Activated CD8-positive, alpha-beta memory T cell treated with anti-CD3 and anti-CD28 coated beads for 24 hours (primary cell): ENCODE measurements around the gene REEP3.
"Not testable (repeated sequence)": the region's sequence is repeated elsewhere in the genome, so short reads cannot be mapped to it uniquely, and the experiment has no call there.

Experiments used
- DNase-seq: peaks from one replicate; pipeline ENCODE4 v3.0.0-alpha.2; 2020

Gene REEP3

GRCh38 chr10:63631991-63632390, 110.8 kb downstream of the REEP3 start:
- no peak for DNase-seq

DNA sequence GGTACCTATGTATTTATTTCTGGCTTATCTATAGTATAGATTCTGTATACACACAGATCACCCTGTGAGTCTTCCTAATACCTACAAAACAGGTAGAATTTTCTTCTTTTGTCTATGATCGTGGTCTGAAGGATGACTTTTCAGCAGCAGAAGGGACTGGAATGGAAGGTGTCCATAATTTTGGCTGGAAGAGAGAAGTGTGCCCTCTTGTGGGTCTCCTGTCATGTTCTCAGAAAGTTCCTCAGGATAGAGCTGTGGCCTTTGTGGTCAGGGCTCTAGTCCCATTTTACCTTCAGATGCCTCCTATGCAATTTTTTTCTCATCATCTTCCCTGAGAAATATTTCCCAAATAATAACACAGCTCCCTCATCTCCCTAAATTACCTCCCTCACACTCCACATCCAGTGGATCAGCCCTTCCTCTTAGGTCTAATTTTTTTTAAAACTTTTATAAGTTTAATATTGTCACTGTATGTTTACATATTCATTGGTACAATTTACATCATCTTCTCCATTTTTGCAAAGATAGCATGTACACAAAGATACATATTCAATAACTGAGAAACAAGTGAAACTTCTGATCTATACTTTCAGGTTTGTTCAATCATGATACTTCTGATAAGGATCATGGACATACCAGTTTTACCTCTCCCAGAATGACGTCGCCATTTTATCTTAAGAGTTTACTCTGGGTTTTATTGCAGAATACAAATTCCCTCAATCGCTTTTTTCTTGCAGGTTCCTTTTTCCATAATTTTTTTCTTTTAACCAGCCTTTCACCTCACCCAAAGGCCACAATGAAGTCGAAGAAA, 112.7 kb downstream of the REEP3 start:
- no peak for DNase-seq

GRCh38 chr10:63634488-63635065, 113.4 kb downstream of the REEP3 start:
- no peak for DNase-seq

GRCh38 chr10:63636812-63637211, 115.6 kb downstream of the REEP3 start:
- no peak for DNase-seq

DNA sequence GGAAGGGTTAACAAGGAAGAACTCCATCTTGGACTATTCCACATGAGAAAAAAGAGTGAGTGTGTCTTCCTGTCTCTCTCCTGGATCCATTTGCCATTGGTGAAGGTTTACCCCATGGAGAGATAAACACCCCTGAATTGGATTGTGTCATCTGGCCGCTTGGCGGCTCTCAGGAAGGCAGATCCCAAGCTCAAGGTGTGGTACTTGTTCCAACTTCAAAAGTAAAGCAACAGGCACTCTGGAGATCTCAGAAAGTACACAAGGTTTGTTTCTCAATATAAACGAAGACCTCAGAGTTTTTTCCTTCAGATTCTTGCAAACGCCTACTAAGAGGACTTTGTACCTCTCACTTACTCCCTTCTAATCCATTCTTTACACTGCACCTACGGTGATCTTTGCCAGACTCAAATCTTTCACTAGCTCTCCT, 116.7 kb downstream of the REEP3 start:
- no peak for DNase-seq

DNA sequence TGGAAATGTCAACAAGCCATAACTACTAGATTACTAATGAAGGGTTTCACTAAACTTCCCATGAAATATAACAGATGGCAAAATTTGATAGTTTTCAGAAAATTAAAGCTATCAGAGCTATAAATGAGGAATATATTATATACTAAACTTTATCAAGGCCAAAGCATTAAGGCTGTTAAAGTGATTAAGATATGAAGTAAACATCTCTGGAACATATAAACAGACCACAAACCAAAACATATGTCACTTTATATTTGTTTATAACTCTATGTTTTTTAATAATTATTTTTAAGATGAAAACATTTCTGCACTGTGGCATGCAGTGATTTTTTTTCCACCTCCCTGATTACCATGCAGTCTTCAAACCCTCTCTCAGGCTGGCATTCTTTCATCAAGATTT, 120.2 kb downstream of the REEP3 start:
- no peak for DNase-seq

- DNase-seq = no peak
These were observed 120.6 kb downstream of the REEP3 start for GRCh38 chr10:63641799-63642198.

GRCh38 chr10:63642808-63643207, 121.6 kb downstream of the REEP3 start:
- DNase-seq = no peak

DNA sequence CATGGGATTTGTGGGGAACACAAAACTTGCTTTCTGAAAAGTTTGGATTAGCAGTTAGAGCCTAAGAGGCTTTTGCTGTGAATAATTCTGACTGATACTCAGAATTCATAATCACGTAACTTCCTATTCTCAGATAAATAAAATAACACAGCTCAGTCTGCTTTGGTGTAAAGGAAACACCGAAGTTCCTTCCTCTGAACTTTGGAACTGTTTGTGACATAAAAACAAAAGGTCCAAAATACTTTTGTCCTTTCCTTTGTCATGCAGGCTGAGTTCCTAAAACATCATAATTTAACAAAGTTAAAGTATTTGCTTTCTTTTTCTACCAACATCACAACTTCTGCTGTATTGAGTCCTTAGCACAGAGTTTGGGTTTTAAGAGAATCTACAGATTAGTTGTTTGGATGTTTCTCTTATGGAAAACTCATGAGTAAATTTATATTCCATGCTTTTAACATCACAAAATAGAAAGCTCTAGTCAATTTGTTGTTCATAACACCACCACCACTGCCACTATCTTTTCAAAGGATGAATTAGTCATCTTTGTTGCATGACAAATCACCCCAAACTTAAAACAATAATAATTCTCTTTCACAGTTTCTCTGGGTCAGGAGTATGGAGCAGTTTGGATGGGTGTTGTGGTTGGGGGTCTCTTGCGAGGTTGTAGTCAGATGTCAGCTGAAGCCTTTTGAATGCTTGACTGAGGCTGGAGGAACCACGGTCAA, 123.4 kb downstream of the REEP3 start:
- no peak for DNase-seq

DNA sequence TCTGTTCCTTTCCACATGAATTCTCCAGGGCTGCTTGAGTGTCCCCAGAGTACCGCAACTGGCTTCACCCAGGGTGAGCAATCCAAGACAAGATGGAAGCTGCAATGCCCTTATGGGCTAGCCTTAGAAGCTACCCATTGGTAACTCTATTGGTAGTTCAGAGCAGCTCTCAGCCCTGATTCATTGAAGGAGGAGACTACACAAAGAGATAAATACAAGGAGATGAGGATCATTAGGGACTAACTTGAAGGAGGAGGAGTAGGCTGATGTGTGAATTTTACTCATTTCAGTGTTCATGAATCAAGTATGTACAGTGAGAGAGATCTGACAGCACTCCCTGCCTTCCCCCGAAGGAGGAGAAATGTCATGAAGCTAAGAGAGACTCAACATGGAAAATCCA, 124.0 kb downstream of the REEP3 start:
- DNase-seq = no peak

GRCh38 chr10:63646491-63646890, 125.3 kb downstream of the REEP3 start:
- no peak for DNase-seq

DNA sequence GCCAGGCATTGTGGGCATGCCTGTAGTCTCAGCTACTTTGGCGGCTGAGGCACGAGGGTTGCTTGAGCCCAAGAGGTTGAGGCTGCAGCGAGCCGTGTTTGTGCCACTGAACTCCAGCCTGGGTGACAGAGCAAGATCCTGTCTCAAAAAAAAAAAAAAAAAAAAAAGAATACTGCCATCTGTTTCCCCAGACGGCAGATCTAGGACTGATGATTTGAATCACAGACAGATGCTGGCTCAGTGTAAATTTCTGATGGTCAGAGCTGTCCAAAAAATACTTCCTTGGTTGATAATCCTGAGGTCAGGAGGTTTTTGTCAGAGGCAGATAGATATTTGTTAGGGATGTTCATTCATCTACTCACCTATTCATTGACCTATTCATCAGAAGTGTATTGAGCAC, 130.7 kb downstream of the REEP3 start:
- DNase-seq = no peak

GRCh38 chr10:63653747-63654146, 132.5 kb downstream of the REEP3 start:
- no peak for DNase-seq

DNA sequence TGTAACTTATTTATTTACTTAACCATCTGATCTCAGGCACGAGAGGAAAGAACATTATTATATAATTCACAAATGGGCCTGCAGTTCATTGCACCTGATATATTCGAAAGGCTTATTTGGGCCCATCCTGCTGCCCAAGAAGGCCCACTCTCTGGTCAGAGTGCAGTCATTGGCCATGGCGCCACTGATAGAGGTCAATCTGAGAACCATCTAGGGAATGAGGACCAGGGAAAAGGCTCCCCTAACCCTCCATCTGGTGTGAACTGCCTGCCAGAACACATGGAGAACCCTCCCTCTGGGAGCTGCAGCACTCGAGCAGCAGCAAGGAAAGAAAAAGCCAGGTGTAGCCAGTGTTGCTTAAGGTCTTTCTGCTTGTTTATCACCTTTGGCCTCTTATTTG, 136.6 kb downstream of the REEP3 start:
- no peak for DNase-seq

DNA sequence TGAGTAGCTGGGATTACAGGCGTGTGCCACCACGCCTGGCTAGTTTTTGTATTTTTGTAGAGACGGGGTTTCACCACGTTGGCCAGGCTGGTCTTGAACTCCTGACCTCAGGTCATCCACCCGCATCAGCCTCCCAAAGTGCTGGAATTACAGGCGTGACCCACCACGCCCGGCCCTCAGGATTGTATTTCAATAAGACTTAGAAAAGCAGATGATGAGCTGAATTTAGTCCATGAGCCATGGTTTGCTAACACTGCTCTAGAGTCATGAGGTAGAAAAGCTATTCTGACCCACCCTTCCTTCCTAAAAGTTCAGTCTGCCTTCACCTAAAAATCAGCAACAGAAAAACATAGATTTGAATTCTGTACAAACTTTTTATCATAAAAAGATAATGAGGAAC, 139.7 kb downstream of the REEP3 start:
- not testable (repeated sequence) for DNase-seq

DNA sequence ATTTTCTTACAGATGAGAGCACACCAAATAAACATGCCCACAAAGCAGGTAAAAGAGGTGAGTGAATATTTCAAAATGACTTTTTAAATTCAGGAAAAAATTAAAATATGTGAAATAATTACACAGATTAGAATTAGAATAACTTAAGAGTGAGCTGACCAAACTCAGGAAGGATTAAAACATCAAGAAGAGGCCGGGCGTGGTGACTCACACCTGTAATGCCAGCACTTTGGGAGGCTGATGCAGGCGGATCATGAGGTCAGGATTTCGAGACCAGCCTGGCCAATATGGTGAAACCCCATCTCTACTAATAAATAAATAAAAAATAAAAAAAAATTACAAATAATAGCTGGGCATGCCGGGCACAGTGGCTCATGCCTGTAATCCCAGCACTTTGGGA, 140.1 kb downstream of the REEP3 start:
- no peak for DNase-seq

DNA sequence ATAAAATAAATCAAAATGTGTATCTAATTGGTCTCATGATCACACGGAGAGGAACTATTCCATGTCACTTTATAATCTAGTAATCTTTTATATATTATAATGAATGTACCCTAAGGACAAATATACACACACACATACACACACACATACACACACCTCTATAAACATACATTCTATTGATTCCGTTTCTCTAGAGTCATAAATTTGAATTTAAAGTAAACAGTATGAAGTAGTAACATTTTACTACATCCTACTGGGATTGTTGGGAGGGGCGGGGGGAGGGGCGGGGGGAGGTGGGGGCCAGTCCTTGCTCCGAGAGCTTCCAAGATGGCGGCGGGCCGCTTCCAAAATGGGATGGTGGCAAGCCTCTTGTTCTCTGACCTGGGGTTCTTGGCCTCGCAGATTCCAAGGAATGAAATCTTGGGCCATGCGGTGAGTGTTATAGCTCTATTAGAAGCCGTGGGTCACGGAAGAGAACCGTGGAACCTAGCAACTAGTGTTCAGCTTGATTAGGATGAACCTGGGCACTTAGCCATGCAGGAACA, 143.2 kb downstream of the REEP3 start:
- no peak for DNase-seq

DNA sequence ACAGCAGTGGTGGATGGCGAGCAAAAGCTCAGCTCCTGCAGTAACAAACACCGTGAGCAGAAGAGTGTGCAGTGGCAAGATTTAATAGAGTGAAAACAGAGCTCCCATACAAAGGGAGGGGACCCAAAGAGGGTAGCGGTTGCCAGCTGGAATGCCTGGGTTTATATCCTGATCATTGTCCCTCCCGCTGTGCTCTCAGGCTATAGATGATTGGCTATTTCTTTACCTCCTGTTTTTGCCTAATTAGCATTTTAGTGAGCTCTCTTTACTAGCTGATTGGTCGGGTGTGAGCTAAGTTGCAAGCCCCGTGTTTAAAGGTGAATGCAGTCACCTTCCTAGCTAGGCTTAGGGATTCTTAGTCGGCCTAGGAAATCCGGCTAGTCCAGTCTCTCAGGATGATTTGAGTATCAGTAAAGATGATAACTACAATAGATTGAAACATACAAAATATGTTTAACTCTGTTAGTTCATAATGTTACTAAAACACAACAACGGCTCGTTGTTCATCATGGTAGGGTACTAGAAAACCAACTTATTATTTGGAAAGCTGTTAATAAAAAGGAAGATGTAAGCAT, 143.9 kb downstream of the REEP3 start:
- DNase-seq = not testable (repeated sequence)

DNA sequence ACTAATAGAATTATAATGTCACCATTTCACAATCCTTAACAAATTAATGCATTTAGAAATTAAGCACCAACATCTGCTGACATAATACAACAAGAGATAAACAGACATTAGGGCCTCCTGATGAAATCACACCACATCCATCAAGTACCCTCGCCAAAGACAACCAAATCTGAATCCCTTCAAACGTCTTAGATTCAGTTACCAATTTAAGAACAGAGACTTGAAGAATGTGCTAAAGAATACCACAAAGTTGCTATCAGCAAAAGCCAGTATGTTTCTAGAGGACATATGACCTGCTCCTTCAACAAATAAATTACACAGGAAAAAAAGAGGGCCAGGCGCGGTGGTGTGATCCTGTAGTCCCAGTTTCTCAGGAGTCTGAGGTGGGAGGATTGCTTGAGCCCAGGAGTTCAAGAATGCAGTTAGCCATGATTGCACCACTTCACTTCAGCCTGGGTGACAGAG, 144.5 kb downstream of the REEP3 start:
- DNase-seq = no peak

DNA sequence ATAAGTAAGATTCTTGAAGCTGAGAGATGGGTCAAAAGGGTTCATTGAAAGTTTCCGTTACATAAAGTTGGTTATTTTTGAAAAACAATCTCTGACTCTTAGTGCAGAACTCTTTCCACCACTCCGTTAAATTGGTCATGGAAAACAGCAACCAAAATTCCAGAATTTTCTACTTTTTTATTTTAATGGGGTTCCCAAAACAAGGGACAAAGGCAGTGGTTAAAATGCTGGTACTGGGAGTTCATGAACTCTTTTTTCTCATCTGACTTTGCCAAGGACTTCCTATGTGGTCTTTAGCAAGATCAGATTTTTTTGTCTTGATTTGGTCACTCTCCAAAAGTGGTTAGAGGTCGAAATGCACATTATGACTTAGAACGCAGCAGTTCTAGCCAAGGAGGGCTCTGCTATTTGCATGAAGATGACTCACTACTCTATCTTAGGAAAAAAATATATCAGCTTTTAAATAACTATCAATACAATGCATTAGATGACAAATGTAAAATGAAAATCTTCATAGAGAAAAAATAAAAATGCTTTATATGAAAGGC, 145.7 kb downstream of the REEP3 start:
- DNase-seq = no peak

DNA sequence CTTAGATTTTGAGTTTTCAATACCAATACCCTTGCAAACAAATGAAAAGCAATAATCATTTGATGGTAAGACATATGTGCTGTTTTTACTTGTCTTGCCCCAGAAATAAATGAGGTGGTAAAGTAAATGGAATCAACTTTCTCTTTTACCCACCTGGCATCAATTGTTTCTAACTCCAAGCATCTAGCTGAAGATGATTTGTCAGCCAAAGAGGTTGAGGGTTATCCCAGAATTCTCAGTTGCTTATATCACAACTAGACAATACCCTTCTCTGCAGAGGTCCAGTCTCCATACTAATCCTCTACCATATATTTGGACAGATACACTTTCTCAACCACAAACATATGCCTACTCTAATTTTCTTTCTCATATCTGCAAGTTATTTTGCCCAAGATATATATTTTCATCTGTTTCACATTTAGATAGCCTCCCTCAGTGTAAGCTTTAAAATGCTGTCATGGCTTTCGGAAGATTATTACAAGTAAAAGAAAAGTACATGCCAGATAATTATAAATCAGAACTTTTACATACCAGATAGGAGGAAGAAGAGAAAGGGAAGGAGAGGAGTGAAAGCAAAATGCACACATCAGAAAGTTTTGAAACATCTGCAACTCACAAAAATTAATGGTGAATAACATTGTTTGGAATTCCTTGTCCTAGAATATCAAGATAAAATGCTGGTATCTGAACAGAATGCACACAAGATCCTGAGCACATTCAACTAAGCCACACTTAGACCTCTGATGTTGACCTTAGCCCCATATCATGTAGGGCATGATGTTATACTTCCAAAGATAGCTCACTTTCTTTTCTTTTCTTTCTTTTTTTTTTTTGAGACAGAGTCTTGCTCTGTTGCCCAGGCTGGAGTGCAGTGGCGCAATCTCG, 146.6 kb downstream of the REEP3 start:
- no peak for DNase-seq
